ENCODE data around the gene ATP8B1. TPM values are rescaled to one million over a fixed set of nuclear protein-coding genes. Genes with fewer than 3 reads are reported as not detected.

The ATP8B1 gene
- total RNA-seq, 1 experiment from 2014 or later = 62.3 TPM

DNA sequence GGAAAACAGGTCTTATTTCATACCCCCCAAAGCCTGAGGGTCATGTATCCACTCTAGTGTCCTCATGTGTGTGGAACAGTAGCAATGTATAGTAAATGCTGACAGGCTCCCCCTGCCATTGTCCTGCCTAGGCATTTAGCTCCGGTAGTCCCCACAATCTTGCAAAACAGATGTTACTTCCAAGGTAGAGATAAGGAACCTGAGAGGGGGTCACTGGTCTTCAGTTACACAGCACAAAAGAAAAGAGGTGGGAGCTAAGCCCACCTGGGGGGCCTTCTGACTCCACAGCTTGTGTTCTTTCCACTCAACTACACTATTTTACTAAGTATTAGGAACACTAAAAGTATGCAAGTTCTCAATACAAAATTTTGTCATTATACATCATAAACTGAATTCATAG is 199.2 kb downstream of the ATP8B1 start:
- no peak for DNase-seq
- CTCF ChIA-PET = no interaction called here
- Mint-ChIP-seq H3K9me3 (ENCODE audit: low read depth, unreplicated experiment) (no peaks in the 10 kb centered on the region), H3K27me3 (ENCODE audit: unreplicated experiment) (no peaks in the 10 kb centered on the region), H3K4me1 (ENCODE audit: low read depth, unreplicated experiment) (no peaks in the 10 kb centered on the region), H3K27ac (ENCODE audit: unreplicated experiment) (no peak overlapping the region), H3K4me3 (ENCODE audit: low read depth, unreplicated experiment) (no peak overlapping the region), H3K36me3 (ENCODE audit: insufficient read depth, unreplicated experiment) (peaks cover 86% of the 10 kb centered on the region)
- intact Hi-C loops (cut with micrococcal nuclease; ENCODE audit: unreplicated experiment) = no loop called here
- BruUV-seq (replicated peaks) = no TSS peak
- TF ChIP-seq, protein P1, sequence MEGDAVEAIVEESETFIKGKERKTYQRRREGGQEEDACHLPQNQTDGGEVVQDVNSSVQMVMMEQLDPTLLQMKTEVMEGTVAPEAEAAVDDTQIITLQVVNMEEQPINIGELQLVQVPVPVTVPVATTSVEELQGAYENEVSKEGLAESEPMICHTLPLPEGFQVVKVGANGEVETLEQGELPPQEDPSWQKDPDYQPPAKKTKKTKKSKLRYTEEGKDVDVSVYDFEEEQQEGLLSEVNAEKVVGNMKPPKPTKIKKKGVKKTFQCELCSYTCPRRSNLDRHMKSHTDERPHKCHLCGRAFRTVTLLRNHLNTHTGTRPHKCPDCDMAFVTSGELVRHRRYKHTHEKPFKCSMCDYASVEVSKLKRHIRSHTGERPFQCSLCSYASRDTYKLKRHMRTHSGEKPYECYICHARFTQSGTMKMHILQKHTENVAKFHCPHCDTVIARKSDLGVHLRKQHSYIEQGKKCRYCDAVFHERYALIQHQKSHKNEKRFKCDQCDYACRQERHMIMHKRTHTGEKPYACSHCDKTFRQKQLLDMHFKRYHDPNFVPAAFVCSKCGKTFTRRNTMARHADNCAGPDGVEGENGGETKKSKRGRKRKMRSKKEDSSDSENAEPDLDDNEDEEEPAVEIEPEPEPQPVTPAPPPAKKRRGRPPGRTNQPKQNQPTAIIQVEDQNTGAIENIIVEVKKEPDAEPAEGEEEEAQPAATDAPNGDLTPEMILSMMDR (IDR thresholded peaks at IDR 0.05; ENCODE audit: unreplicated experiment) = no peak

Other genes starting within 250 kb of the ATP8B1 start
- 16.7 and 23.4 TPM in 2 replicates for gene FECH, start 216.6 kb downstream of the ATP8B1 start, total RNA-seq (2022)
- gene NARS1, start 181.5 kb downstream of the ATP8B1 start, total RNA-seq (2022) = 196 and 205 TPM in 2 replicates
- gene NEDD4L, start 240.9 kb upstream of the ATP8B1 start, total RNA-seq (2022) = 213 TPM in 2 replicates